Progenitor cell of endocrine pancreas (in vitro differentiated cells): ENCODE data around the gene ANAPC13. TPM values are rescaled to one million over a fixed set of nuclear protein-coding genes. Genes with fewer than 3 reads are reported as not detected.

Source experiments
- DNase-seq: peaks from one replicate; pipeline ENCODE4 v3.0.0; 2021; ENCODE audit warnings: low spot score; ENCODE audit not compliant: unreplicated experiment
- H3K27ac Mint-ChIP-seq: 2 replicates; pipeline ENCODE4 v1.8.0; 2021; ENCODE audit warnings: mild to moderate bottlenecking, moderate library complexity, mixed read lengths
- H3K27me3 Mint-ChIP-seq: 2 replicates; pipeline ENCODE4 v1.8.0; 2021; ENCODE audit warnings: mixed read lengths
- H3K36me3 Mint-ChIP-seq: 2 replicates; pipeline ENCODE4 v1.8.0; 2022; ENCODE audit warnings: mixed read lengths; ENCODE audit not compliant: insufficient read depth
- H3K4me1 Mint-ChIP-seq: 2 replicates; pipeline ENCODE4 v1.8.0; 2021; ENCODE audit warnings: low read depth, mixed read lengths
- H3K4me3 Mint-ChIP-seq: 2 replicates; pipeline ENCODE4 v1.8.0; 2021; ENCODE audit warnings: low read depth, mild to moderate bottlenecking, moderate library complexity, mixed read lengths
- H3K9me3 Mint-ChIP-seq: 2 replicates; pipeline ENCODE4 v1.8.0; 2021; ENCODE audit warnings: low read depth, mixed read lengths
- total RNA-seq: library from RNA; stranded (reverse); gene quantifications from 2 replicates; pipeline ENCODE4 v1.2.1, GENCODE V29; 2021
- TF ChIP-seq, protein P1 (sequence below): fragments of 200-600 bp; sonication (generic); IDR thresholded peaks from one replicate; pipeline ENCODE4 v1.5.0; 2021; ENCODE audit warnings: antibody characterized with exemption, mild to moderate bottlenecking; ENCODE audit not compliant: unreplicated experiment

The ANAPC13 gene
- total RNA-seq, 1 donor from 2014 or later: 63.9 TPM

- Mint-ChIP-seq H3K9me3 (no peaks in the 10 kb centered on the region), H3K27ac (no peak overlapping the region), H3K36me3 (no peaks in the 10 kb centered on the region), H3K4me3 (no peak overlapping the region), H3K27me3 (peaks cover 6% of the 10 kb centered on the region), H3K4me1 (no peaks in the 10 kb centered on the region)
- no peak for DNase-seq
- TF ChIP-seq, protein P1, sequence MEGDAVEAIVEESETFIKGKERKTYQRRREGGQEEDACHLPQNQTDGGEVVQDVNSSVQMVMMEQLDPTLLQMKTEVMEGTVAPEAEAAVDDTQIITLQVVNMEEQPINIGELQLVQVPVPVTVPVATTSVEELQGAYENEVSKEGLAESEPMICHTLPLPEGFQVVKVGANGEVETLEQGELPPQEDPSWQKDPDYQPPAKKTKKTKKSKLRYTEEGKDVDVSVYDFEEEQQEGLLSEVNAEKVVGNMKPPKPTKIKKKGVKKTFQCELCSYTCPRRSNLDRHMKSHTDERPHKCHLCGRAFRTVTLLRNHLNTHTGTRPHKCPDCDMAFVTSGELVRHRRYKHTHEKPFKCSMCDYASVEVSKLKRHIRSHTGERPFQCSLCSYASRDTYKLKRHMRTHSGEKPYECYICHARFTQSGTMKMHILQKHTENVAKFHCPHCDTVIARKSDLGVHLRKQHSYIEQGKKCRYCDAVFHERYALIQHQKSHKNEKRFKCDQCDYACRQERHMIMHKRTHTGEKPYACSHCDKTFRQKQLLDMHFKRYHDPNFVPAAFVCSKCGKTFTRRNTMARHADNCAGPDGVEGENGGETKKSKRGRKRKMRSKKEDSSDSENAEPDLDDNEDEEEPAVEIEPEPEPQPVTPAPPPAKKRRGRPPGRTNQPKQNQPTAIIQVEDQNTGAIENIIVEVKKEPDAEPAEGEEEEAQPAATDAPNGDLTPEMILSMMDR: no peak
Measured at GRCh38 chr3:134430174-134430573, 55.6 kb downstream of the ANAPC13 start.

DNA sequence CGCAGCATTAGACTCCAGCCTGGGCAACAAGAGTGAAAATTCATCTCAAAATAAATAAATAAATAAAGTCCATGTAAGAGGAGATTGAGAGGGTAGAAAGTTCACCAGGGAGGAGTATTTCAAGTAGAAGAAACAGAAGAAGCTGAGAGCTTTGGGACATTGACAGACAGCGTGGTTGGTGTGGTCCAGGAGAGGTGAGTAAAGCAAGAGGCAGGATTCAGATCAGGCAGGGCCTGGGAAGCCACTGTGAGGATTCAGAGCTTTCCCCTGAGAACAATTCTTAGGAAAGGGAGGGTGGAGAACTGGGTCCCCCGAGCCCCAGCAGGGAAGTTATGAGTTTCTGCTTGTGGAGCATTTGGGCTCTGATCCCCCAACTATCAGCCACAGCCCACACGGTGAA lies 57.4 kb downstream of the ANAPC13 start:
- TF ChIP-seq, protein P1: no peak
- Mint-ChIP-seq H3K4me3 (no peak overlapping the region), H3K36me3 (no peaks in the 10 kb centered on the region), H3K27ac (no peak overlapping the region), H3K4me1 (no peaks in the 10 kb centered on the region), H3K9me3 (no peaks in the 10 kb centered on the region), H3K27me3 (peaks cover 6% of the 10 kb centered on the region)
- no peak for DNase-seq

Other genes with a start within 250 kb of the ANAPC13 start
- gene RYK, start 235.1 kb downstream of the ANAPC13 start, total RNA-seq: 82.3 and 85.2 TPM in 2 replicates
- 93.2 and 94.4 TPM in 2 replicates for gene AMOTL2, start 111.5 kb downstream of the ANAPC13 start, total RNA-seq
- gene CEP63, start 72 bp upstream of the ANAPC13 start, total RNA-seq: 24.7 and 25.7 TPM in 2 replicates
- gene KY, start 165.0 kb upstream of the ANAPC13 start, total RNA-seq: not detected in 2 replicates